Effector memory CD4-positive, alpha-beta T cell (primary cell): ENCODE data around the gene NAPG.

Experiments
- DNase-seq, 3 donors: peaks; one replicate each; pipeline ENCODE4 v3.0.0-alpha.2; 2020
- H3K27ac ChIP-seq: 2 replicates; pipeline ENCODE4 v1.7.0; 2013; ENCODE audit warnings: mild to moderate bottlenecking, low read length, moderate library complexity; ENCODE audit not compliant: insufficient read depth, poor library complexity, severe bottlenecking
- H3K27me3 ChIP-seq: replicated peaks from 2 replicates; pipeline ENCODE4 v1.7.0; 2013; ENCODE audit warnings: mild to moderate bottlenecking, low read length; ENCODE audit not compliant: insufficient read depth, control insufficient read depth, poor library complexity, severe bottlenecking
- H3K36me3 ChIP-seq: 2 replicates; pipeline ENCODE4 v1.7.0; 2013; ENCODE audit warnings: mild to moderate bottlenecking, low read length, moderate library complexity; ENCODE audit not compliant: control insufficient read depth, insufficient read depth
- H3K4me1 ChIP-seq: 2 replicates; pipeline ENCODE4 v1.7.0; 2013; ENCODE audit warnings: low read length, mild to moderate bottlenecking; ENCODE audit not compliant: control insufficient read depth, insufficient read depth, poor library complexity, severe bottlenecking
- H3K4me3 ChIP-seq: 2 replicates; pipeline ENCODE4 v1.7.0; 2013; ENCODE audit warnings: low read length, low read depth, mild to moderate bottlenecking; ENCODE audit not compliant: insufficient read depth, poor library complexity, severe bottlenecking
- H3K9me3 ChIP-seq: 2 replicates; pipeline ENCODE4 v1.7.0; 2013; ENCODE audit warnings: mild to moderate bottlenecking, low read length, moderate library complexity; ENCODE audit not compliant: control insufficient read depth

The NAPG gene

GRCh38 chr18:10511236-10511635, 14.6 kb upstream of the NAPG start:
- H3K27me3 ChIP-seq = no peaks in the 10 kb centered on the region
- H3K36me3 ChIP-seq = no peaks in the 10 kb centered on the region
- H3K27ac ChIP-seq = no peak overlapping the region
- no peaks in the 10 kb centered on the region for H3K4me1 ChIP-seq
- H3K9me3 ChIP-seq = peaks cover 12% of the 10 kb centered on the region
- H3K4me3 ChIP-seq = no peak overlapping the region
- no peak for DNase-seq

- no peaks in the 10 kb centered on the region for H3K36me3 ChIP-seq
- no peaks in the 10 kb centered on the region for H3K9me3 ChIP-seq
- H3K4me3 ChIP-seq = no peak overlapping the region
- no peak overlapping the region for H3K27ac ChIP-seq
- H3K27me3 ChIP-seq = peaks cover 4% of the 10 kb centered on the region
- H3K4me1 ChIP-seq = no peaks in the 10 kb centered on the region
- DNase-seq = no peak
Measured at GRCh38 chr18:10514082-10514481, 11.7 kb upstream of the NAPG start.

- no peak for DNase-seq
- Histone ChIP-seq H3K4me3 (no peak overlapping the region), H3K27me3 (peaks cover 8% of the 10 kb centered on the region), H3K4me1 (no peaks in the 10 kb centered on the region), H3K9me3 (no peaks in the 10 kb centered on the region), H3K36me3 (no peaks in the 10 kb centered on the region), H3K27ac (no peak overlapping the region)
Measured at GRCh38 chr18:10514601-10515000, 11.2 kb upstream of the NAPG start.

GRCh38 chr18:10515456-10515855, 10.4 kb upstream of the NAPG start:
- Histone ChIP-seq H3K27ac (no peak overlapping the region), H3K4me3 (no peak overlapping the region), H3K36me3 (no peaks in the 10 kb centered on the region), H3K4me1 (no peaks in the 10 kb centered on the region), H3K9me3 (no peaks in the 10 kb centered on the region), H3K27me3 (peaks cover 8% of the 10 kb centered on the region)
- no peak for DNase-seq

- Histone ChIP-seq H3K4me1 (no peaks in the 10 kb centered on the region), H3K27me3 (peaks cover 8% of the 10 kb centered on the region), H3K36me3 (no peaks in the 10 kb centered on the region), H3K27ac (no peak overlapping the region), H3K9me3 (no peaks in the 10 kb centered on the region), H3K4me3 (no peak overlapping the region)
- no peak for DNase-seq
Measured at GRCh38 chr18:10516078-10516477, 9.7 kb upstream of the NAPG start.

GRCh38 chr18:10518595-10519255, 7.1 kb upstream of the NAPG start:
- no peak for DNase-seq
- H3K27ac ChIP-seq = no peak overlapping the region
- no peaks in the 10 kb centered on the region for H3K36me3 ChIP-seq
- no peaks in the 10 kb centered on the region for H3K9me3 ChIP-seq
- H3K4me1 ChIP-seq = no peaks in the 10 kb centered on the region
- H3K27me3 ChIP-seq = peaks cover 8% of the 10 kb centered on the region
- H3K4me3 ChIP-seq = no peak overlapping the region

GRCh38 chr18:10519366-10519765, 6.5 kb upstream of the NAPG start:
- Histone ChIP-seq H3K36me3 (no peaks in the 10 kb centered on the region), H3K4me3 (no peak overlapping the region), H3K4me1 (no peaks in the 10 kb centered on the region), H3K27me3 (peaks cover 8% of the 10 kb centered on the region), H3K9me3 (no peaks in the 10 kb centered on the region), H3K27ac (no peak overlapping the region)
- DNase-seq = no peak

GRCh38 chr18:10519999-10520935, 5.6 kb upstream of the NAPG start:
- H3K4me1 ChIP-seq = no peaks in the 10 kb centered on the region
- H3K4me3 ChIP-seq = no peak overlapping the region
- peaks cover 8% of the 10 kb centered on the region for H3K27me3 ChIP-seq
- no peak overlapping the region for H3K27ac ChIP-seq
- no peaks in the 10 kb centered on the region for H3K36me3 ChIP-seq
- H3K9me3 ChIP-seq = no peaks in the 10 kb centered on the region
- DNase-seq = peak in 2 of 3 donors; percentile 11 to 30

GRCh38 chr18:10521566-10521965, 4.3 kb upstream of the NAPG start:
- no peaks in the 10 kb centered on the region for H3K36me3 ChIP-seq
- DNase-seq = no peak

GRCh38 chr18:10522574-10522973, 3.3 kb upstream of the NAPG start:
- DNase-seq = no peak
- Histone ChIP-seq H3K27ac (no peak overlapping the region), H3K27me3 (peaks cover 8% of the 10 kb centered on the region), H3K4me1 (peaks cover 6% of the 10 kb centered on the region), H3K36me3 (no peaks in the 10 kb centered on the region), H3K9me3 (no peaks in the 10 kb centered on the region), H3K4me3 (no peak overlapping the region)

More at GRCh38 chr18:10521566-10521965, 4.3 kb upstream of the NAPG start:
- no peak overlapping the region for H3K27ac ChIP-seq
- H3K9me3 ChIP-seq = no peaks in the 10 kb centered on the region
- no peak overlapping the region for H3K4me3 ChIP-seq
- H3K4me1 ChIP-seq = no peaks in the 10 kb centered on the region
- H3K27me3 ChIP-seq = peaks cover 8% of the 10 kb centered on the region
